GM21529 (cell line): ENCODE measurements around the gene CXCL8.
A peak's percentile ranks its signal among the peaks of the same experiment; 100 is the strongest.
"Not testable (repeated sequence)": the region's sequence is repeated elsewhere in the genome, so short reads cannot be mapped to it uniquely, and the experiment has no call there.

Experiments used
- ATAC-seq: cut with Tn5 transposase; IDR thresholded peaks from one replicate; pipeline ENCODE4 v1.9.1; 2021; ENCODE audit not compliant: unreplicated experiment

The CXCL8 gene

DNA sequence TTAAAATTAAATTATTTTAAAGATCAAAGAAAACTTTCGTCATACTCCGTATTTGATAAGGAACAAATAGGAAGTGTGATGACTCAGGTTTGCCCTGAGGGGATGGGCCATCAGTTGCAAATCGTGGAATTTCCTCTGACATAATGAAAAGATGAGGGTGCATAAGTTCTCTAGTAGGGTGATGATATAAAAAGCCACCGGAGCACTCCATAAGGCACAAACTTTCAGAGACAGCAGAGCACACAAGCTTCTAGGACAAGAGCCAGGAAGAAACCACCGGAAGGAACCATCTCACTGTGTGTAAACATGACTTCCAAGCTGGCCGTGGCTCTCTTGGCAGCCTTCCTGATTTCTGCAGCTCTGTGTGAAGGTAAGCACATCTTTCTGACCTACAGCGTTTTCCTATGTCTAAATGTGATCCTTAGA, at the start of gene CXCL8:
Gene CXCL8 (plus strand): TSS at position 217 of the 426 bp plus-strand sequence. CDS start 90 bp downstream, at position 307.
- peak; percentile 60 for ATAC-seq

DNA sequence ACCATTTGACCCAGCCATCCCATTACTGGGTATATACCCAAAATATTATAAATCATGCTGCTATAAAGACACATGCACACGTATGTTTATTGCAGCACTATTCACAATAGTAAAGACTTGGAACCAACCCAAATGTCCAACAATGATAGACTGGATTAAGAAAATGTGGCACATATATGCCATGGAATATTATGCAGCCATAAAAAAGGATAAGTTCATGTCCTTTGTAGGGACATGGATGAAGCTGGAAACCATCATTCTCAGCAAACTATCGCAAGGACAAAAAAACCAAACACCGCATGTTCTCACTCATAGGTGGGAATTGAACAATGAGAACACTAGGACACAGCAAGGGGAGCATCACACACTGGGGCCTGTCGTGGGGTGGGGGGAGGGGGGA, 49.2 kb upstream of the CXCL8 start:
- ATAC-seq, result not testable (repeated sequence)

- ATAC-seq, result no peak
Measured at GRCh38 chr4:73691759-73692158, 48.6 kb upstream of the CXCL8 start.

DNA sequence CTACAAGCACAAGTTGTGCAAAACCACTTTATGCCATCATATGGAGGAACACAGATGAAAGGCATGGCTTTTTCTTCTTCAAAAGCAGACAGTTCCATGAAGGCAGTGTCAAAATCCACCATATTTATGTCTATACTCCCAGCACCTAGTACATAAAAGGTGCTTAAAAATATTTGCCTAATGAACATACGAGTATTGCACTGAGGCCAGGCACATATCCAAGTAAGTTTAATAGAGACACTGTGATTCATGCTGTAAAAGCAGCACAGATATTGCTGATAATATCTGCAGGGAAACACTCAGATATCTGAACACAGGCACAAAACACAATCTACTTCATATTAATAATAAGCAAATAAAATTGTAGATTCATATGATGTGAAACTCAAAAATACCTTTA, 48.1 kb upstream of the CXCL8 start:
- ATAC-seq, result no peak

- ATAC-seq, result no peak
Measured at GRCh38 chr4:73692701-73693100, 47.7 kb upstream of the CXCL8 start.

- ATAC-seq, result no peak
Measured at GRCh38 chr4:73693811-73694210, 46.6 kb upstream of the CXCL8 start.

DNA sequence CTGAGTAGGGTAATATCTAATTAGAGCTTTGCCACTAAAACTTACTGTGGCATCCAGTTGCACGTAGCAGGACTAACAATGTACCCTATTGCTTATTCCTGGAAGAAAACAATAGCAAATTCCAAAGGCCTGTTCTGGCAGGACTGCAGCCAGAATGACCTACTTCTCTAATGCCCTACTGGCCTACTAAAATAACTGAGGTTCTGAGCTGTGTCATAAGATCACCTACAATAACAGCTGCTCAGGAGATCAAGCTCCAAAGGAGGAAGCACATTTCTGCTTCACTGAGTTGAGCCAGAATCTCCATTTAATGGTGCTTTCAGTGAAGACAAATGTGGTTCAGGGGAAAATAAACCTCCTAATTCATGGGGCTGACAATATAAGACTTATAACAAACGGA, 42.2 kb upstream of the CXCL8 start:
- ATAC-seq, result no peak

GRCh38 chr4:73701116-73701515, 39.3 kb upstream of the CXCL8 start:
- ATAC-seq, result no peak

- ATAC-seq, result no peak
Measured at GRCh38 chr4:73702796-73703287, 37.5 kb upstream of the CXCL8 start.

GRCh38 chr4:73703320-73703719, 37.0 kb upstream of the CXCL8 start:
- no peak for ATAC-seq

GRCh38 chr4:73704314-73705055, 35.9 kb upstream of the CXCL8 start:
- no peak for ATAC-seq

- no peak for ATAC-seq
Measured at GRCh38 chr4:73705056-73705432, 35.3 kb upstream of the CXCL8 start.

- ATAC-seq, result no peak
Measured at GRCh38 chr4:73705721-73706120, 34.6 kb upstream of the CXCL8 start.

DNA sequence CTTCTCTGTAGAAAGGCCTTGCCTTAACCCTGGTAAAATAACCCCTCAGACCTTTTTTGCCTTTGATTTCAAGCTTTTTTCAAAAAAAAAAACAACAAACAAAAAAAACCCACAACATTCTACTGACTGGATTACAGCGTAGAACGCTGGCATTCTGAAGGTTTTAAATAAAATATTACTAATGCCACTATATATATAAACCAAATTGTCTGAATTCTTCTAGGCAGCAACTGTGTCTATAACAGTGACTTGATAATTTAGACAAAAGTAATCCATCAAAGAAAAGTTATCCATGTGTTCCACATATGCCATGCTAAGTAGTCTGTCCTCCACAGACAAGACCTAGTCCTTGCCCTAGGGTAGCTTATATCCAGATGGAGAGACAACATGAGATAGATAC, 33.6 kb upstream of the CXCL8 start:
- no peak for ATAC-seq

- ATAC-seq, result no peak
Measured at GRCh38 chr4:73707269-73707875, 33.0 kb upstream of the CXCL8 start.

DNA sequence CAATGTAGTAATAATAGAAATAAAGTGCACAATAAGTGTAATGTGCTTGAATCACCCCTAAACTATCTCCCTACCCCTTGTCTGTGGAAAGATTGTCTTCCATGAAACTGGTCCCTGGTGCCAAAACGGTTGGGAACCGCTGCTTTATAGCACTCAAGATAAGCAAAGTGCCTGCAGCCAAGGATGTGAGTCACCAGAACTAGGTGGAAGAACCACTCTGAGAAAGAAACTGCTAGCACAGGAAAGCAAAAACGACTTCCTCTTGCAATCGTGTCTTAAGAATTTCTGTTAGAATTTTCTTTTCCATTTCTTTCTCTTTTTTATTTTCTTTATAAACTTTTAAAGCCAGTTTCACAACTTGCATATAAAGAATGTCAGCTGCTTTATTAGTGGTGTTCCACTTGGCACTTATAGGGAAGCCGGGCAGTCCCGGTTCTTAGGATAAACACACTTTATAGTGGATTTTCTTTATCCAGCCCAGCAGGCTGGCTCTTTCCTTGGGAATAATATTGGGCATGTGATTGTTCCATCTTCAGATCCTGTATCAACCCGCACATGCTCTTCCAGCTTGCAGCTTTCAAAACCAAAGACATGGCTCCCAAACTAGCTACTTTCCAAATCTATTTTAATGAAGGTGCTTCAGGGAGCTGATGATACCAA, 32.3 kb upstream of the CXCL8 start:
- ATAC-seq, result no peak

DNA sequence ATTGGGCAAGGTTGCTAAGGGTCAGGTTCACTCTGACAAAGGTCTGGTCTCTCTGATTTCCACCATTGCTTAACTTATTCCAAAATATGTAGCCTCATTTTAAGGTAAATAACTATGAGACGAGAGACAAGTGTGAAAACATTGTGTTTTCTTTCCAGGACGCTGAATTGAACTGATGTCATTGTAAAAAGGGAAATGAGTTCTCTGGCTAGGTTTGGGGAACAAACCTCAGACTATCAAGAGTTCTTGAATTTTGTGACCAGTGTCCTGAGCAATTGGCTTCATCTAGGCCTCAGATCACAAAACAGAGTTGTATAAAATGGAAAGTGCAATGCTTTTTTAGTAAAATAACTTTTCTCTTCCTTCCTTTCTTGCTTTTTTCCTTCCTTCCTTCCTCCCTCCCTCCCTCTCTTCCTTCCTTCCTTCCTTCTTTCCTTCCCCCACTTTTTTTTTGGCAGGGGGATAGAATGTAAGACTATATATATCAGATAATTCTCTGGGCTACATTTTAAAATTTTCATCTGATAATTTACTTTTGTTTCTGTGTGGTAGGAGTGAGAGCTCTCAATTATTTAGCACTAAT, 30.8 kb upstream of the CXCL8 start:
- no peak for ATAC-seq

DNA sequence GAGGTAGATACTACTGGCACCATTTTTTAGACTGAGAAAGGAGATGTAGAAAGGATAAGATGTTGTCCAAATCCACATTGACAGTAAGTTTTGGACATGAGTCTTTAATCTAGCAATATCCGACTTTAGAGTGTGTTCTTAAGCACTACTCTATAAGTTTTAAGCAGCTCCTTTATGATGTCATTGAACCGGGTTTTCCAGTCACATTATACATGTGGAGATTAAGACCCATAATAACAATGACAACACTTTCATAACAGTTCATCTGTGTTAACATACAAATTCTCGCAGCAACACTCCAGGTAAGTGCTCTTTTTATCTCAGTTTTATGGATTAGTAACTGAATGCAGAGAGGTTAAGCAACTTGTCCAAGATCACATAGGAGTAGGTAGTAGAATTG, 30.3 kb upstream of the CXCL8 start:
- ATAC-seq, result no peak

DNA sequence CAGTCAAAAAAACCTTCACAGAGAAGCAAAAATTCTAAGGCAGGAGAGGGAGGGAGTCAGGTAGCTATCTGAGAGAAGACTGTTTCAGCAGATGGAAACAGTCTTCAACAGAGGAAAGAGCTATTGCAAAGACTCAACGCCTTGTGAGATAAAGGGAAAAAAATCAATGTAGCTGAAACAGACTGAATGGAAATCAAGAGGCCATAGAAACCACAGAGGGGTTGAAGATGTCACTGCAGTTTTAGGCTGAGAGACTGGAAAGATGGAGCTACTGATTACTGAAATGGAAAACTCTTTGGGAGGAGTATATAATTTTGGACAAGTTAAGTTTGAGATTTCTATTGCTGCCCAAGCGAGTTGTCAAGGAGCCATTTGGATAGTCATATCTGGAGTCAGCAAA, 28.4 kb upstream of the CXCL8 start:
- no peak for ATAC-seq

DNA sequence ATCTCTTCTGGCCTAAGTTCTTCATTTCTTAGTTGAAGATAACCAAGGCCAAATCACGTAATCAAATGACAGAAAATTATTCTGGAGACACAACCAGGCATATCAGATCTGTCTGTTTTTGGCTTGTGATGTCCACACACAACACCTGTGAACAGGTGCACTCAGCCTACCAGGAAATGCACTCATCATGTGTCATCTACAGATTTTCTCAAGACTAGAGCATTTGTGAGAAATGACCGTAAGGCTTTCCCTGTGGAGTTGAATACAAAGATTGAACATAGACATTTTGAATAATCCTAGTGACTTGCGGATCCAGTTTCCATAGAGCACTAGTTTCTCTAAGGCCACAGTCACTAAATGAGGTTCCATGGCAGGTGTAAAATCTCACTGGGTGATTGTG, 26.7 kb upstream of the CXCL8 start:
- ATAC-seq, result no peak

GRCh38 chr4:73714647-73715046, 25.7 kb upstream of the CXCL8 start:
- ATAC-seq, result no peak

DNA sequence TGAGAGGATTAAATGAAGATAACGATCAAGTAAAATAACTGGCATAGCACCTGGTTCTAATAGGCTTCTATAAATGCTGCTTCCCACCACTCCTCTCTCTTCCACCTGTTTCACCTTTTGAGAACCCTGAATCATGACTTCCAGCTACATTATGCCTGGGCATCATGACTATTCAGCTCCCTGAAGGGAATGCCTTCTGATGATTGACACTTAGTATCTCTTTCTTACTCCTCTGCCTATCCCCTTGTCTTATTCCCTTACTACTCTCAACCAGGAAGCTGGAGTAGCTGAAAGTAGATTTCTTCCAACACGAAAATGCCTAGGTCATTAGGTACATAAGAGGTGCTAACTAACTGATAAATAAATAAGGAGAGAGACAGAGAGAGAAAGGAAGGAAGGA, 24.7 kb upstream of the CXCL8 start:
- no peak for ATAC-seq
